Measurements from ENCODE around the gene PPTC7. TPM values are rescaled to one million over a fixed set of nuclear protein-coding genes. Genes with fewer than 3 reads are reported as not detected.
A peak's percentile ranks its signal among the peaks of the same experiment; 100 is the strongest.
"Not testable (repeated sequence)": the region's sequence is repeated elsewhere in the genome, so short reads cannot be mapped to it uniquely, and the experiment has no call there.

Gene PPTC7
- total RNA-seq, 2 experiments from 2014 or later = 23.2 to 32.9 TPM

DNA sequence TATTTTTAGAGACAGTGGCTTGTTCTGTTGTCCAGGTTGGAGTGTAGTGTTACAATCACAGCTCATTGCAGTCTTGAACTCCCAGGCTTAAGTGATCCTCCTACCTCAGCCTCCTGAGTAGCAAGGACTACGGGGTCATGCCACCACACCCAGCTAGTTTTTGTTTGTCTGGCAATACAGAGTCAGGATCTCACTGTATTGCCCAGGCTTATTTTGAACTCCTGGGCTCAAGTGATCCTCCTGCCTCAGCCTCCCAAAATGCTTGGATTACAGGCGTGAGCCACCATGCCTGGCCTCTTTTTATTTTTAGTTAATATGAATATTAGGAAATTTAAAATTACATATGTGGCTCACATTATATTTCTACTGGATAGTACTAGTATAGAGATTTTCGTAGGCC lies 28.9 kb downstream of the PPTC7 start:
- Mint-ChIP-seq H3K4me1 (peaks cover 24% of the 10 kb centered on the region), H3K4me3 (no peak overlapping the region), H3K36me3 (peaks cover 26% of the 10 kb centered on the region), H3K9me3 (ENCODE audit: low read depth) (peaks cover 5% of the 10 kb centered on the region), H3K27me3 (no peaks in the 10 kb centered on the region), H3K27ac (no peak overlapping the region)
- CTCF ChIA-PET = interaction anchor here (0.6 to 8.4 kb wide), 5 partner anchors 25 to 104 kb away, joined by 3 to 157 read pairs (median 5); partner anchors contain the start of gene ARPC3
- no peak for DNase-seq
- ATAC-seq = no peak

DNA sequence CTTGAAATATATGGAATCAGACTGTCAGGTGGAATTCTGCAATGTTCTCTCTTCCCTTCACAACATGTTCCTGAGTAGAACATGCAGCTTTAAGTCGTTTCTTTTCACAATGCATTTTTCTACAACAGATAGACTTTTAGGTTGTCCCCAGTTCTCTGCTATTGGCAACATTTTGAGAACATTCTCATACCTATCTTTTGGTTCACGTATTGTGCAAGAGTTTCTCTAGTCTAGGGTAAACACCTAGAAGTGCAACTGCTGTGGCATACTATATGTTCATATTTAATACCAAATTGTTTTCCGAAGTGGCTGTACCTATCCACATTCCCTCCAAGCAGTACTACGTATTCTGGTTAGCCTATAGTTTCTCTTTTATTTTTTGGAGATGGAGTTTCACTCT lies 32.1 kb downstream of the PPTC7 start:
- Mint-ChIP-seq H3K36me3 (peaks cover 20% of the 10 kb centered on the region), H3K4me1 (peaks cover 27% of the 10 kb centered on the region), H3K27me3 (no peaks in the 10 kb centered on the region), H3K27ac (no peak overlapping the region), H3K4me3 (no peak overlapping the region), H3K9me3 (ENCODE audit: low read depth) (no peaks in the 10 kb centered on the region)
- DNase-seq (no peak), ATAC-seq (no peak)
- CTCF ChIA-PET = interaction anchor here (0.9 to 8.4 kb wide), 6 partner anchors 19 to 101 kb away, joined by 3 to 157 read pairs (median 7); partner anchors contain the start of gene ARPC3

DNA sequence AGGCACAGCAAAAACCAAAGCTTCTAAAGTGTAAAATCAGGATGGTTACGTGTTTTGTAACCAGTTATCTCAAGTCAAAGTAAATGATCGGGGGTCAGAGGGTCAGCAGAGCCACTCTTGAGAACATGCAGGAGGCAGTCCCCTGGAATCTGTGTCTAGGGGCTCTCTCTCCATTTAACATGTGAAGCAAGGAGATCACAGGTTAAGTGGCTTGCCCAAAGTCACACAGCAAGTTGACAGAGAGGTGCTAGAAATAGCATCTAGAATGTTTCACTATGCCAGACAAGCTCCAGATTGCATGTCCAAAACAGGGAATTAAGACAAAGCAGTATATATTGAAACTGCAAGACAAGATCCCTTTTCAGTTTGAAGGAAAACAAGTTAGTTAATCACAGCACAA lies 33.4 kb downstream of the PPTC7 start:
- ATAC-seq = no peak
- Mint-ChIP-seq H3K27me3 (no peaks in the 10 kb centered on the region), H3K27ac (no peak overlapping the region), H3K9me3 (ENCODE audit: low read depth) (no peaks in the 10 kb centered on the region), H3K36me3 (peaks cover 30% of the 10 kb centered on the region), H3K4me3 (no peak overlapping the region), H3K4me1 (peaks cover 30% of the 10 kb centered on the region)
- CTCF ChIA-PET = interaction anchor here (0.8 to 8.4 kb wide), 6 partner anchors 11 to 100 kb away, joined by 3 to 157 read pairs (median 4); partner anchors contain the start of gene ARPC3
- DNase-seq = no peak

DNA sequence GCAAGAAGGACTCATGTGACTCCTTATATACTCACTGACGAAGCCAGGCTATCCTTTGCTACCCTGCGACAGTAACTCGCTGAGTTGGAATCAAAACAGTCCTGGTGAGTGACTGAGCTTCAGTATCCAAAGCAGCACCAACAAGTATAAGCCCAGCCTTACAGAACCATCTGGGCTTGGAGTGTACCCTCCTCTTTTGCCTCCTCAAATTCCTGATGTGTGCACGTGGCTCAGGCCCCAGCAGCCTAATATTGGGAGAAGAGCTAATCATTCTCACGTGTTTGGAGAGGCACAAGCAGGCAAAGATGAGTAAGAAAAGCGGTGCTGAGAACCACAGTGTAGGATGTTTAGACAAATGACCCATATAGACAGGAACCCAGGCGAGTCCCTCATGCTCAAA lies 34.4 kb downstream of the PPTC7 start:
- Mint-ChIP-seq H3K27ac (no peak overlapping the region), H3K4me3 (no peak overlapping the region), H3K36me3 (peaks cover 34% of the 10 kb centered on the region), H3K9me3 (ENCODE audit: low read depth) (no peaks in the 10 kb centered on the region), H3K4me1 (peaks cover 32% of the 10 kb centered on the region), H3K27me3 (no peaks in the 10 kb centered on the region)
- DNase-seq (no peak), ATAC-seq (no peak)
- CTCF ChIA-PET = interaction anchor here (0.8 to 8.4 kb wide), 4 partner anchors 12 to 80 kb away, joined by 3 to 157 read pairs (median 4); partner anchors contain the start of gene FAM216A

DNA sequence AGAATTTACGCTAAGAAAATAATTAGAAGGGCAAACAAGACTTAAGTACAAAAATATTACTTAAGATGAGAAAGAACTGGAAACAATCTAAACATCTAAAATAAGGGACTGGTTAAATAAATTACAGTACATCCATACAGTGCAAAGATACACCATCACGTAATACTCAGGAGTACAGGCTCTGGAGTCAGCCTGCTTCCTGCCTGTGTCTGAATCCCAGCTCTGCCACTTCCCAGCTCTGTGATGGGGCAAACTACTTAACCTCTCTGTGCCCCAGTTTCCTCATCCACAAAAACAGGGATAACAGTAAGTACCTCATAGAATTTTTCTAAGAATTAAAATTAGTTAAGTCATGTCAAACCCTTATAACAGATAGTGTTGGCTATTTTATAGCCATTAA lies 36.0 kb downstream of the PPTC7 start:
- H3K4me1 Mint-ChIP-seq = peaks cover 45% of the 10 kb centered on the region
- no peak overlapping the region for H3K4me3 Mint-ChIP-seq
- DNase-seq = no peak
- no peak overlapping the region for H3K27ac Mint-ChIP-seq
- H3K27me3 Mint-ChIP-seq = no peaks in the 10 kb centered on the region
- no peak for ATAC-seq
- no peaks in the 10 kb centered on the region for H3K9me3 Mint-ChIP-seq (ENCODE audit: low read depth)
- H3K36me3 Mint-ChIP-seq = peaks cover 43% of the 10 kb centered on the region
- CTCF ChIA-PET = interaction anchor here (0.6 kb wide), 1 partner anchor 15 kb away, joined by 3 read pairs; no protein-coding TSS in a partner anchor

DNA sequence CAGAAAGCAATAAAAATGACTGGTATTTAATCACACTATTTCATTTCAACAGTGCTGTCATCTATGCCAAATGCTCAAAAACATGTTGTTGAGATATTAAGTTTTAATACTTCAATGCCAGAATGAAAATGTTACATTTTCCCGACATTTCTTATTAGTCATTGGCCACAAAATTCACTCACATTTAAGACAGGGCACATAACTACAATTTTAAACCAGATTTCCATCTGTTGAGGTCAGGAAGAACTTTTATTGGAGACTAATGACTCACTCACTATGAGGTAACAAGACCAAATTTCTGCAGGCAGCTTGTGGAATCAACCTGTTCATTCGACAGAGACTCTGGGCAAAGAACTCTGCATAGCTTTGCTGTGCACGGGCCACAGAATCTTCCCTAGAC lies 36.8 kb downstream of the PPTC7 start:
- Mint-ChIP-seq H3K4me3 (no peak overlapping the region), H3K27ac (no peak overlapping the region), H3K27me3 (no peaks in the 10 kb centered on the region), H3K9me3 (ENCODE audit: low read depth) (no peaks in the 10 kb centered on the region), H3K36me3 (peaks cover 42% of the 10 kb centered on the region), H3K4me1 (peaks cover 43% of the 10 kb centered on the region)
- CTCF ChIA-PET = no interaction called here
- no peak for ATAC-seq
- DNase-seq = no peak

DNA sequence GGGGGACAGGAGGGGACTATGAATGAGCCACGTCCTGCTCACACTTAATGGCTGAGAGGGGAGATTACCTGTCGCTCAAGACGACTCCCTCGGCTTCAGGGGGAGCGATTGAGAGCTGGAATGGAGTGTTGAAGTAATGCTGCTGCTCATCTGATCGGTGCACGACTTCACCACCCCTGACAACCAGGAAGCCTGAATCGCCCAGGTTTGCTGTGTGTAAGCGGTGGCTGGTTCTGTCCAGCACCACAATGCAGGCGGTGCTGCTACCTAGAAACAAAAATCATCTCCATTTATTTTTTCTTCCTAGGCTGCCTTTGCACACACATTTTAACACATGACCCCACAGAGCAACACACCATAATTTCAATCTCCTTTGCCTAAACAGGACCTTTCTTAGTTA lies 37.3 kb downstream of the PPTC7 start:
- ATAC-seq = no peak
- no peak overlapping the region for H3K4me3 Mint-ChIP-seq
- H3K36me3 Mint-ChIP-seq = peaks cover 39% of the 10 kb centered on the region
- CTCF ChIA-PET = no interaction called here
- DNase-seq = no peak
- no peaks in the 10 kb centered on the region for H3K9me3 Mint-ChIP-seq (ENCODE audit: low read depth)
- H3K27me3 Mint-ChIP-seq = no peaks in the 10 kb centered on the region
- peaks cover 42% of the 10 kb centered on the region for H3K4me1 Mint-ChIP-seq
- H3K27ac Mint-ChIP-seq = no peak overlapping the region

DNA sequence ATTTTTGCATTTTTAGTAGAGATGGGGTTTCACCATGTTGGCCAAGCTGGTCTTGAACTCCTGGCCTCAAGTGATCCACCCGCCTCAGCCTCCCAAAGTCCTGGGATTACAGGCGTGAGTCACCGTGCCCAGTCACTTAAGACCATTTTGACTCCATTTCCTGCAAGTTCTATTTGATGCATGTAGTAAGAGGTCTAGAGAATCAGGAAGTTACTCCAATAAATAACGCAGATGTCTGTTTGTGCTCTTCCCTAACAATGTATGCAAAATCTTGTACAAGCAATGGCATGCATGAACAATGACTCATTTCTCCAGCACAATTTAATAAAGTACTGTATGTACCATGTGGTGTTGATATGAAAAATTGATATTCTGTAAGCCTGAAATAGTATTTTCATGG lies 37.9 kb downstream of the PPTC7 start:
- H3K27me3 Mint-ChIP-seq; H3K9me3 Mint-ChIP-seq (ENCODE audit: low read depth); DNase-seq; H3K27ac Mint-ChIP-seq; ATAC-seq; H3K4me3 Mint-ChIP-seq: not testable (repeated sequence)
- CTCF ChIA-PET = interaction anchor here (0.6 kb wide), 1 partner anchor 27 kb away, joined by 3 read pairs; no protein-coding TSS in a partner anchor
- Mint-ChIP-seq H3K36me3 (peaks cover 34% of the 10 kb centered on the region), H3K4me1 (peaks cover 37% of the 10 kb centered on the region)

DNA sequence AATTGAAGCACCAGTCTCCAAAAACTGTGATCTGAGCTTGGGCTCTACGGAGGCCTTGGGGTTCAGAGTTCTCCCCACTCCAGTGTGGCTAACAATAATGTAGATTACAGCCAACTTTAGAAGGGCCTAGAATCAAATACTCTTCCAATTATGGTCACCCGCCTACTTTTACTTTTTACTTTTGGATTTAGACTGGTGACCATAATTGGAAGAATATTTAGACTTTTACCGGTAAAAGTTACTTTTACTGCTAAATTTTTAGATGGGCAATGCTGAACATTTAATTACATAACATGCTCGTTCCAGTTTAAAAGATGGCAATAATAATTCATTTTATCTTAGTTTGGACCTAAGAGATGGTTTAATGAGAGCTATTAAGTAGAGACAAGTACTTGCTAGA lies 39.2 kb downstream of the PPTC7 start:
- Mint-ChIP-seq H3K9me3 (ENCODE audit: low read depth) (no peaks in the 10 kb centered on the region), H3K4me3 (no peak overlapping the region), H3K27me3 (no peaks in the 10 kb centered on the region), H3K27ac (no peak overlapping the region), H3K36me3 (peaks cover 38% of the 10 kb centered on the region), H3K4me1 (peaks cover 35% of the 10 kb centered on the region)
- CTCF ChIA-PET = interaction anchor here (0.7 to 2.2 kb wide), 6 partner anchors 9 to 94 kb away, joined by 3 to 15 read pairs (median 6); partner anchors contain the start of gene ARPC3
- DNase-seq = no peak
- no peak for ATAC-seq

DNA sequence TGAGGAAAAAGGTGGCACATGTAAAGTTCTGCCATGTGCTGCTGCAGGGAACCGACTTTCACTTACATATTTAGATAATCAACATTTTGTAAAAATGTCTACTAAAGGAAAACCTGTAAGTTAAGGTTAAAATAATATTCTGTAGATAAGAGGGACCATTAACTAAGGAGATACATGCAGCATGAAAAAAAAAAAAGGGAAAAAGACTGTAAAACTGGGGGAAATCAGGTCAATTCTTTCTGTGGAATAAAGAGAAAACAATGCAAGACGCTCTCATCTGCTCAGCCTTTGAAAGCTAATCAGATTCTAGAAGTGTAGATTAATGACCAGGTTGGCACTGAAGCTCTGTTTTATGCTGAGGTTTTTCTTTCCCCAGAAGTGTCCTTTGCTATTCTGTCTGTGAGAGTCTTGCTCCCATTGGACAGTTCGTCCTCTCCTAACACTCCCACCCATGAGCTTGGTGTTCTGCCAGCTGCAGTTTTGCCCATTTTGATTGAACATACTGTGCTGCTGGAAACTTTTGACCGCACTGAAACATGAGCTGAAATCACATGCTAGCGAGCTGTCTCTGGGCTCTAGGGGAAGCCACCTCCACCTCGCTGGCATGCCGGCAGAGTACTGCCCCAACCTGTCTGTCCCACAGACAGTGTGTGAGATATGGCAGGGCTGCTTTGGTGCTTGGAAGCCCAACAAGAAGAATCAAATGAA lies 39.7 kb downstream of the PPTC7 start:
- Mint-ChIP-seq H3K9me3 (ENCODE audit: low read depth) (no peaks in the 10 kb centered on the region), H3K4me3 (no peak overlapping the region), H3K27ac (peak overlapping the region; percentile 41), H3K36me3 (peaks cover 42% of the 10 kb centered on the region), H3K4me1 (peaks cover 35% of the 10 kb centered on the region), H3K27me3 (no peaks in the 10 kb centered on the region)
- ATAC-seq (no peak), DNase-seq (no peak)
- CTCF ChIA-PET = interaction anchor here (0.7 to 2.2 kb wide), 6 partner anchors 9 to 93 kb away, joined by 3 to 15 read pairs (median 6); partner anchors contain the start of gene ARPC3

DNA sequence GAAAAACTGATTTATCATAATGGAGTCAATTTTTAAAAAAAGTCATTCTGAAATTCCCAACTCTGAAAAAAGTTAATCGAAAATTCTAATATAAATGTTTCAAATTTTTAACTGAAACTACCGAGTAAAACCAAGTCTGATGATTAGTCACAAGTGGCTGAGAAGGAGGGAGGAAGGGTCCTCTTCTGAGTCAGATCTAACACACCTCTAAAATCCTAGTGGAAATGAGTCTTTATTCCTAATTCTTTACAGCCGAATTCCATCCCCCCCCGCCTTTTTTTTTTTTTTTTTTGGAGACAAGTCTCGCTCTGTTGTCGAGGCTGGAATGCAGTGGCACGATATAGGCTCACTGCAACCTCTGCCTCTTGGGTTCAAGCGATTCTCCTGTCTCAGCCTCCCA lies 43.1 kb downstream of the PPTC7 start:
- no peaks in the 10 kb centered on the region for H3K27me3 Mint-ChIP-seq
- no peak overlapping the region for H3K27ac Mint-ChIP-seq
- no peaks in the 10 kb centered on the region for H3K9me3 Mint-ChIP-seq (ENCODE audit: low read depth)
- no peak for DNase-seq
- no peak overlapping the region for H3K4me3 Mint-ChIP-seq
- no peak for ATAC-seq
- H3K36me3 Mint-ChIP-seq = peaks cover 48% of the 10 kb centered on the region
- CTCF ChIA-PET = interaction anchor here (0.9 to 2.1 kb wide), 6 partner anchors 12 to 62 kb away, joined by 3 to 5 read pairs (median 3); no protein-coding TSS in a partner anchor
- peaks cover 26% of the 10 kb centered on the region for H3K4me1 Mint-ChIP-seq

DNA sequence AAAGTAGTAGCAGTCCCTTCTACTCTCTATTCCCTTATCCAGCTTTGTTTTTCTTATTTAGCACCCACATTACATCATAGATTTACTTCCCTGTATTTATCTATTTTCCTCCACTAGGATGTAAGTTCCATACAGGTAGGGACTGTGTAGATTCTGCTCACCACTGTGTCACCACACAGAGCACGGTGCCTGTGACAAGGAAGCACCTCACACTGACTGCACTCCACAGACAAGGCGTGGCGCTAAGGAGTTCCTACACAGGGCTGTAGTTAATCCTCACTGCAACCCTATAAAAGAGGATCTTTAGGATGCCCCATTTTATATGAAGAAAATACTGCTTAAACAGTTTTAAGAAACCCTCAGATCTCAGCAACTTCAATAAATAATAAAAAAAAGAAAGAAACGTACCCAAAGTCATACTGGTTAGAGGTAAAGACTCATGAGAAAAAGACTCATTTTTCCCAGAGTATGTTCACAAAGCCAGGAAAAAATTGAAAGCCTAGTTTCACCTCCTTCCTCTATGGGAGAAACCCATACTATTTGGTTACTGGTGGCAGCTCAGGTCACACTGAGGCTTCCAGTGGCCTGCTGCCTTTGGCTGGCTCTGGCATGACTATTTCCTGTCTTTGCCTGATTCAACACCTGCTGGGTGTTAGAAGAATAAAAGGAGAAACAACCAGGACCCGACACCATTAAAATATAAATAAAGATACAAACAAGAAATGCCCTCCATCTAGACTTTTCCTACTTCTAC lies 44.1 kb downstream of the PPTC7 start:
- H3K27ac Mint-ChIP-seq = no peak overlapping the region
- DNase-seq (no peak), ATAC-seq (no peak)
- no peaks in the 10 kb centered on the region for H3K9me3 Mint-ChIP-seq (ENCODE audit: low read depth)
- H3K4me1 Mint-ChIP-seq = peaks cover 26% of the 10 kb centered on the region
- no peak overlapping the region for H3K4me3 Mint-ChIP-seq
- H3K36me3 Mint-ChIP-seq = peaks cover 44% of the 10 kb centered on the region
- H3K27me3 Mint-ChIP-seq = no peaks in the 10 kb centered on the region
- CTCF ChIA-PET = interaction anchor here (0.9 to 2.1 kb wide), 6 partner anchors 13 to 63 kb away, joined by 3 to 5 read pairs (median 3); no protein-coding TSS in a partner anchor

DNA sequence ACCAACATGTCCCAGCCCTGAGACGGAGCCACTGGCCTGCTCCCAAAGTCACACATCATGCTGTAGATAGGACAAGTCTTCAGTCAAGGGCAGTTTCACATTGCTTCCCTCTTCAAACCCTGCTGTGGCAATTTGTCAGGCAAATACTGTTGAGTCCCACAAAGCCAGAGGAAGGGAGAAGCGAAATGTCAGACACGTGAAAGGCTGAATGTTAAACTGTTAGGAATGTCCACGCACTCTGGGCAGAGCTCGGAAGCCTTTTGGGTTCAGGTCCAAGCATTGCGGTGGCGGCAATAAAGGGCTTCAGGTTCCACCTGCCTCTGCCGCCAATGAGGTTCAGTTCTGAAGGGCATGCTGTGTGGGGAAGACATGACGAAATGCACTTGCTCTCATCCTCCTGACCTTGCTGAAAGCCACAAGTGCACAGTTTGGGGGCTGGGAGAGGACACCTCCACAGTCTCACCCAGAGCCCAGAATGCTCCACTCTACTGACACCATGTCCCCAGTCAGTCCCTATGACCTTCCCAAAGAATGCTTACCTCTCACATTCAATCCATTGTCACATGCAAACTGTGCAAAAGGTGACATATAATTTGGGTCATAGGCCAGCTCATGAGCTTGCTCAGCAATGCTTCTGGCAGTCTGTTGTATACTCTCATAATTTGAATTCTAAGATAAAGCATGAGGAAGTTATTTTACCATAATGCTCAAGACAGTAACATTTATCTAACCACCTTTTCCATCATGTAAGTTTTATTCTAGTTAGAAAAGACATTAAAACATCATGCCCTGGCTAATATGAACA lies 45.3 kb downstream of the PPTC7 start:
- H3K27me3 Mint-ChIP-seq = no peaks in the 10 kb centered on the region
- H3K27ac Mint-ChIP-seq = no peak overlapping the region
- no peaks in the 10 kb centered on the region for H3K9me3 Mint-ChIP-seq (ENCODE audit: low read depth)
- no peak for ATAC-seq
- H3K36me3 Mint-ChIP-seq = peaks cover 43% of the 10 kb centered on the region
- CTCF ChIA-PET = interaction anchor here (1.2 kb wide), 2 partner anchors 10 to 64 kb away, joined by 3 to 4 read pairs; no protein-coding TSS in a partner anchor
- peaks cover 22% of the 10 kb centered on the region for H3K4me1 Mint-ChIP-seq
- DNase-seq = no peak
- no peak overlapping the region for H3K4me3 Mint-ChIP-seq

All from activated CD8-positive, alpha-beta memory T cell treated with anti-CD3 and anti-CD28 coated beads, Interleukin-2, amount 10 ng/mL, durations not matched to agents 7 days and 5 days (primary cell).